Epithelial cell of proximal tubule (primary cell): ENCODE results near the gene AMH. TPM values are rescaled to one million over a fixed set of nuclear protein-coding genes. Genes with fewer than 3 reads are reported as not detected.

Experiments
- DNase-seq: peaks from one replicate; pipeline ENCODE4 v3.0.0-alpha.2; 2011; ENCODE audit warnings: low read depth
- H3K4me3 ChIP-seq: 2 replicates; pipeline ENCODE4 v1.5.1; 2011; ENCODE audit warnings: low read depth, mild to moderate bottlenecking, low read length
- CTCF ChIP-seq: conservative IDR thresholded peaks from 2 replicates; pipeline ENCODE4 v1.5.1; 2012; ENCODE audit warnings: low read depth, mild to moderate bottlenecking, low read length
- total RNA-seq: library from RNA; depleted of rRNA; stranded (reverse); fragments of >200 nt; gene quantifications from 2 replicates; pipeline ENCODE4 v1.2.3, GENCODE V29; 2015

AMH gene
- total RNA-seq, 1 donor from 2014 or later, result 0.52 TPM

- H3K4me3 ChIP-seq, result no peak overlapping the region
- no peak for TF ChIP-seq CTCF
- DNase-seq, result no peak
Observed at GRCh38 chr19:2213799-2214198, 35.3 kb upstream of the AMH start.

- no peak for TF ChIP-seq CTCF
- H3K4me3 ChIP-seq, result no peak overlapping the region
- no peak for DNase-seq
Observed at GRCh38 chr19:2214251-2214650, 34.9 kb upstream of the AMH start.

GRCh38 chr19:2215281-2215751 lies 33.8 kb upstream of the AMH start:
- no peak for TF ChIP-seq CTCF

GRCh38 chr19:2216361-2217225 lies 32.5 kb upstream of the AMH start:
- no peak for DNase-seq
- no peak overlapping the region for H3K4me3 ChIP-seq
- no peak for TF ChIP-seq CTCF

More at GRCh38 chr19:2215281-2215751, 33.8 kb upstream of the AMH start:
- H3K4me3 ChIP-seq, result no peak overlapping the region
- DNase-seq, result no peak

- H3K4me3 ChIP-seq, result no peak overlapping the region
- no peak for DNase-seq
- no peak for TF ChIP-seq CTCF
Observed at GRCh38 chr19:2217591-2217990, 31.5 kb upstream of the AMH start.

- DNase-seq, result no peak
- TF ChIP-seq CTCF, result no peak
- H3K4me3 ChIP-seq, result no peak overlapping the region
Observed at GRCh38 chr19:2219726-2220125, 29.4 kb upstream of the AMH start.

- H3K4me3 ChIP-seq, result no peak overlapping the region
- no peak for TF ChIP-seq CTCF
Observed at GRCh38 chr19:2221250-2221831, 27.8 kb upstream of the AMH start.

More at GRCh38 chr19:2221250-2221831, 27.8 kb upstream of the AMH start:
- DNase-seq, result no peak
